MM.1S (cell line): ENCODE measurements around the gene ARHGAP44.

Experiments used
- CTCF ChIP-seq: fragments of 300-600 bp; sonication (generic); IDR thresholded peaks from 2 replicates; pipeline ENCODE4 v1.5.1; 2016; ENCODE audit warnings: antibody characterized with exemption, low read length, mixed read lengths
- EZH2 ChIP-seq: fragments of 300-600 bp; sonication (generic); optimal IDR thresholded peaks from 2 replicates; pipeline ENCODE3; 2017; ENCODE audit warnings: low read depth, mild to moderate bottlenecking, antibody characterized with exemption, low read length, mixed read lengths
- EZH2phosphoT487 ChIP-seq: fragments of 300-600 bp; sonication (generic); IDR thresholded peaks from 2 replicates; pipeline ENCODE4 v1.6.1; 2018; ENCODE audit warnings: antibody characterized with exemption, low read length

DNA sequence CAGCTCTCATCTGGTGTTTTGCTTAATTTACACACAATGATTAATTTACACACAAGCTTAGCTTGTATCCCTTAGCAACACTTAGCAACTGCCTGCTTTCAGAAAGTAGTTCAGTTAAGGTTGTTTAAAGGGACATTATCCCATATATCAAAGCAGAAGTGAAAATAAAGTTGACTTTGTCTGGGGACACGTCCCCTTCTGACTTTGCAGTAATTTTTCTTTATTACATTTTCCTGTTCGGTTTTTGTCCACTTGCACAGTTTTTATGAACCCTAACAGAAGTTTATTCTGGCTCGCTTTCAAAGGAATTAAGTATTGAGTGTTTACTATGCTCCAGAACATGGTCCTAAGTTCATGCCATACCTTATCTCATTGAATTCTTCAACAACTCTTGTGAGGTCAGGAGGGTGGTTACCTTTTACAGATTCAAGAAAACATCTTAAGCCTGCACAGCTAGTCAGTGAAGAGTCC, 41.5 kb downstream of the ARHGAP44 start:
- TF ChIP-seq CTCF (no peak), EZH2 (no peak), EZH2phosphoT487 (no peak)
